WTC11 (cell line): Measurements from ENCODE around the gene LHX3.

Experiments used
- AFF4 ChIP-seq: sonication (generic); formaldehyde crosslinking; IDR thresholded peaks from 2 replicates; pipeline ENCODE4 v1.8.1; 2023; ENCODE audit warnings: mild to moderate bottlenecking, missing genetic modification reagents, borderline replicate concordance
- ATF2 ChIP-seq: sonication (generic); formaldehyde crosslinking; IDR thresholded peaks from 2 replicates; pipeline ENCODE4 v1.8.1; 2022; ENCODE audit warnings: low read depth, missing genetic modification reagents, borderline replicate concordance
- CBFB ChIP-seq: sonication (generic); formaldehyde crosslinking; IDR thresholded peaks from 2 replicates; pipeline ENCODE4 v1.8.1; 2022; ENCODE audit warnings: mild to moderate bottlenecking, low read depth, missing genetic modification reagents
- CTCF ChIP-seq: fragments of 200-600 bp; IDR thresholded peaks from 2 replicates; pipeline ENCODE4 v1.8.0; 2022; ENCODE audit warnings: antibody characterized with exemption
- E2F4 ChIP-seq: sonication (generic); formaldehyde crosslinking; IDR thresholded peaks from 2 replicates; pipeline ENCODE4 v1.8.1; 2022; ENCODE audit warnings: low read depth, mild to moderate bottlenecking, moderate library complexity, missing genetic modification reagents, borderline replicate concordance
- ESRRA ChIP-seq: sonication (generic); formaldehyde crosslinking; IDR thresholded peaks from 2 replicates; pipeline ENCODE4 v1.8.1; 2022; ENCODE audit warnings: mild to moderate bottlenecking, missing genetic modification reagents, borderline replicate concordance
- FOXP1 ChIP-seq: sonication (generic); formaldehyde crosslinking; IDR thresholded peaks from 2 replicates; pipeline ENCODE4 v1.8.0; 2022; ENCODE audit warnings: missing genetic modification reagents, mild to moderate bottlenecking, moderate library complexity, borderline replicate concordance
- NR3C1 ChIP-seq: sonication (generic); formaldehyde crosslinking; conservative IDR thresholded peaks from 2 replicates; pipeline ENCODE4 v1.8.1; 2023; ENCODE audit warnings: low read depth, mild to moderate bottlenecking, missing genetic modification reagents
- OVOL2 ChIP-seq: fragments of 250-450 bp; sonication (Bioruptor Pico); IDR thresholded peaks from 2 replicates; pipeline ENCODE4 v1.9.0; 2021; ENCODE audit warnings: mild to moderate bottlenecking, borderline replicate concordance
- SP1 ChIP-seq: sonication (generic); formaldehyde crosslinking; conservative IDR thresholded peaks from 2 replicates; pipeline ENCODE4 v1.8.1; 2022; ENCODE audit warnings: missing genetic modification reagents
- TEAD1 ChIP-seq: sonication (generic); formaldehyde crosslinking; IDR thresholded peaks from 2 replicates; pipeline ENCODE4 v1.8.0; 2022; ENCODE audit warnings: mild to moderate bottlenecking, missing genetic modification reagents
- TP53 ChIP-seq: sonication (generic); formaldehyde crosslinking; IDR thresholded peaks from 2 replicates; pipeline ENCODE4 v1.8.1; 2023; ENCODE audit warnings: mild to moderate bottlenecking, missing genetic modification reagents
- ZNF263 ChIP-seq: sonication (generic); formaldehyde crosslinking; IDR thresholded peaks from 2 replicates; pipeline ENCODE4 v1.8.1; 2022; ENCODE audit warnings: low read depth, mild to moderate bottlenecking, moderate library complexity, missing genetic modification reagents

- TF ChIP-seq AFF4 (CRISPR knock-in tag) (no peak), CTCF (no peak), FOXP1 (no peak), CBFB (CRISPR knock-in tag) (no peak), TEAD1 (no peak), E2F4 (CRISPR knock-in tag) (no peak), ESRRA (no peak), TP53 (CRISPR knock-in tag) (no peak), ATF2 (no peak), SP1 (CRISPR knock-in tag) (no peak), OVOL2 (no peak), ZNF263 (no peak), NR3C1 (CRISPR knock-in tag) (no peak)
These were observed 31.2 kb downstream of the LHX3 start for GRCh38 chr9:136173648-136174290.
